ENCODE measurements around the gene ARL3.

ARL3 gene

GRCh38 chr10:102714621-102715455, 641 bp upstream of the ARL3 start, which contains the start of gene SFXN2:
TSS of gene SFXN2 (plus strand) at chr10:102714636. CDS start at chr10:102726637, 12,001 bp downstream.
- Histone ChIP-seq H3K4me3 (ENCODE audit: low read depth in 1 of 2, low read length in 2 of 2) (peak within 1 kb of the TSS; percentile 90 to 92), H3K9me3 (ENCODE audit: low read length) (no peaks in the 10 kb centered on the region), H3K9ac (ENCODE audit: low read length) (peak within 1 kb of the TSS; percentile 61), H3K27ac (ENCODE audit: low read depth, low read length) (peak within 1 kb of the TSS; percentile 89), H3K36me3 (ENCODE audit: insufficient read depth, low read length) (no peaks in the 10 kb centered on the region), H3K4me1 (ENCODE audit: insufficient read depth, low read length) (peaks cover 14% of the 10 kb centered on the region), H3K27me3 (ENCODE audit: control insufficient read depth in 1 of 2, insufficient read depth in 2 of 2, low read length in 2 of 2) (no peaks in the 10 kb centered on the region)

GRCh38 chr10:102713539-102713813, 721 bp downstream of the ARL3 start:
- Histone ChIP-seq H3K27me3 (ENCODE audit: control insufficient read depth in 1 of 2, insufficient read depth in 2 of 2, low read length in 2 of 2) (no peaks in the 10 kb centered on the region), H3K4me1 (ENCODE audit: insufficient read depth, low read length) (peaks cover 14% of the 10 kb centered on the region), H3K27ac (ENCODE audit: low read depth, low read length) (peak overlapping the region; percentile 89), H3K9me3 (ENCODE audit: low read length) (no peaks in the 10 kb centered on the region), H3K4me3 (ENCODE audit: low read depth in 1 of 2, low read length in 2 of 2) (peak overlapping the region; percentile 83 to 90), H3K36me3 (ENCODE audit: insufficient read depth, low read length) (no peaks in the 10 kb centered on the region), H3K9ac (ENCODE audit: low read length) (peak overlapping the region; percentile 61)

GRCh38 chr10:102712843-102713538, 1.2 kb downstream of the ARL3 start:
- Histone ChIP-seq H3K36me3 (ENCODE audit: insufficient read depth, low read length) (no peaks in the 10 kb centered on the region), H3K4me3 (ENCODE audit: low read depth in 1 of 2, low read length in 2 of 2) (peak overlapping the region; percentile 83 to 90), H3K27me3 (ENCODE audit: control insufficient read depth in 1 of 2, insufficient read depth in 2 of 2, low read length in 2 of 2) (no peaks in the 10 kb centered on the region), H3K9ac (ENCODE audit: low read length) (peak overlapping the region; percentile 61), H3K9me3 (ENCODE audit: low read length) (no peaks in the 10 kb centered on the region), H3K4me1 (ENCODE audit: insufficient read depth, low read length) (peaks cover 14% of the 10 kb centered on the region), H3K27ac (ENCODE audit: low read depth, low read length) (peak overlapping the region; percentile 89)

- Histone ChIP-seq H3K4me1 (ENCODE audit: insufficient read depth, low read length) (peaks cover 14% of the 10 kb centered on the region), H3K27me3 (ENCODE audit: control insufficient read depth in 1 of 2, insufficient read depth in 2 of 2, low read length in 2 of 2) (no peaks in the 10 kb centered on the region), H3K4me3 (ENCODE audit: low read depth in 1 of 2, low read length in 2 of 2) (no peak overlapping the region), H3K9ac (ENCODE audit: low read length) (no peak overlapping the region), H3K27ac (ENCODE audit: low read depth, low read length) (no peak overlapping the region), H3K9me3 (ENCODE audit: low read length) (no peaks in the 10 kb centered on the region), H3K36me3 (ENCODE audit: insufficient read depth, low read length) (no peaks in the 10 kb centered on the region)
Observed at GRCh38 chr10:102712089-102712488, 2.1 kb downstream of the ARL3 start.

GRCh38 chr10:102710609-102711008, 3.6 kb downstream of the ARL3 start:
- Histone ChIP-seq H3K9me3 (ENCODE audit: low read length) (no peaks in the 10 kb centered on the region), H3K27ac (ENCODE audit: low read depth, low read length) (no peak overlapping the region), H3K36me3 (ENCODE audit: insufficient read depth, low read length) (no peaks in the 10 kb centered on the region), H3K9ac (ENCODE audit: low read length) (no peak overlapping the region), H3K4me1 (ENCODE audit: insufficient read depth, low read length) (peaks cover 14% of the 10 kb centered on the region), H3K27me3 (ENCODE audit: control insufficient read depth in 1 of 2, insufficient read depth in 2 of 2, low read length in 2 of 2) (no peaks in the 10 kb centered on the region), H3K4me3 (ENCODE audit: low read depth in 1 of 2, low read length in 2 of 2) (no peak overlapping the region)

- H3K4me1 ChIP-seq (ENCODE audit: insufficient read depth, low read length): no peaks in the 10 kb centered on the region
Observed at GRCh38 chr10:102705531-102705930, 8.7 kb downstream of the ARL3 start.

GRCh38 chr10:102704915-102705314, 9.3 kb downstream of the ARL3 start:
- Histone ChIP-seq H3K4me1 (ENCODE audit: insufficient read depth, low read length) (no peaks in the 10 kb centered on the region), H3K9me3 (ENCODE audit: low read length) (no peaks in the 10 kb centered on the region), H3K27ac (ENCODE audit: low read depth, low read length) (no peak overlapping the region), H3K36me3 (ENCODE audit: insufficient read depth, low read length) (no peaks in the 10 kb centered on the region), H3K27me3 (ENCODE audit: control insufficient read depth in 1 of 2, insufficient read depth in 2 of 2, low read length in 2 of 2) (no peaks in the 10 kb centered on the region), H3K4me3 (ENCODE audit: low read depth in 1 of 2, low read length in 2 of 2) (no peak overlapping the region), H3K9ac (ENCODE audit: low read length) (no peak overlapping the region)

More at GRCh38 chr10:102705531-102705930, 8.7 kb downstream of the ARL3 start:
- Histone ChIP-seq H3K27me3 (ENCODE audit: control insufficient read depth in 1 of 2, insufficient read depth in 2 of 2, low read length in 2 of 2) (no peaks in the 10 kb centered on the region), H3K4me3 (ENCODE audit: low read depth in 1 of 2, low read length in 2 of 2) (no peak overlapping the region), H3K9me3 (ENCODE audit: low read length) (no peaks in the 10 kb centered on the region), H3K27ac (ENCODE audit: low read depth, low read length) (no peak overlapping the region), H3K9ac (ENCODE audit: low read length) (no peak overlapping the region), H3K36me3 (ENCODE audit: insufficient read depth, low read length) (no peaks in the 10 kb centered on the region)

- H3K4me1 ChIP-seq (ENCODE audit: insufficient read depth, low read length): no peaks in the 10 kb centered on the region
- H3K9ac ChIP-seq (ENCODE audit: low read length): no peak overlapping the region
- no peaks in the 10 kb centered on the region for H3K9me3 ChIP-seq (ENCODE audit: low read length)
- no peaks in the 10 kb centered on the region for H3K27me3 ChIP-seq (ENCODE audit: control insufficient read depth in 1 of 2, insufficient read depth in 2 of 2, low read length in 2 of 2)
- H3K27ac ChIP-seq (ENCODE audit: low read depth, low read length): no peak overlapping the region
- no peak overlapping the region for H3K4me3 ChIP-seq (ENCODE audit: low read depth in 1 of 2, low read length in 2 of 2)
- H3K36me3 ChIP-seq (ENCODE audit: insufficient read depth, low read length): peaks cover 15% of the 10 kb centered on the region
Observed at GRCh38 chr10:102702742-102703141, 11.5 kb downstream of the ARL3 start.

- H3K9me3 ChIP-seq (ENCODE audit: low read length): no peaks in the 10 kb centered on the region
- no peaks in the 10 kb centered on the region for H3K4me1 ChIP-seq (ENCODE audit: insufficient read depth, low read length)
- H3K9ac ChIP-seq (ENCODE audit: low read length): no peak overlapping the region
- H3K4me3 ChIP-seq (ENCODE audit: low read depth in 1 of 2, low read length in 2 of 2): no peak overlapping the region
- no peak overlapping the region for H3K27ac ChIP-seq (ENCODE audit: low read depth, low read length)
- H3K27me3 ChIP-seq (ENCODE audit: control insufficient read depth in 1 of 2, insufficient read depth in 2 of 2, low read length in 2 of 2): no peaks in the 10 kb centered on the region
- peaks cover 22% of the 10 kb centered on the region for H3K36me3 ChIP-seq (ENCODE audit: insufficient read depth, low read length)
Observed at GRCh38 chr10:102701796-102702195, 12.4 kb downstream of the ARL3 start.

GRCh38 chr10:102701272-102701671, 12.9 kb downstream of the ARL3 start:
- Histone ChIP-seq H3K4me1 (ENCODE audit: insufficient read depth, low read length) (no peaks in the 10 kb centered on the region), H3K4me3 (ENCODE audit: low read depth in 1 of 2, low read length in 2 of 2) (no peak overlapping the region), H3K27ac (ENCODE audit: low read depth, low read length) (no peak overlapping the region), H3K9me3 (ENCODE audit: low read length) (no peaks in the 10 kb centered on the region), H3K9ac (ENCODE audit: low read length) (no peak overlapping the region), H3K27me3 (ENCODE audit: control insufficient read depth in 1 of 2, insufficient read depth in 2 of 2, low read length in 2 of 2) (no peaks in the 10 kb centered on the region), H3K36me3 (ENCODE audit: insufficient read depth, low read length) (peaks cover 27% of the 10 kb centered on the region)

- H3K9me3 ChIP-seq (ENCODE audit: low read length): no peaks in the 10 kb centered on the region
- H3K4me1 ChIP-seq (ENCODE audit: insufficient read depth, low read length): no peaks in the 10 kb centered on the region
- H3K36me3 ChIP-seq (ENCODE audit: insufficient read depth, low read length): peaks cover 28% of the 10 kb centered on the region
- H3K27me3 ChIP-seq (ENCODE audit: control insufficient read depth in 1 of 2, insufficient read depth in 2 of 2, low read length in 2 of 2): no peaks in the 10 kb centered on the region
- no peak overlapping the region for H3K4me3 ChIP-seq (ENCODE audit: low read depth in 1 of 2, low read length in 2 of 2)
- no peak overlapping the region for H3K9ac ChIP-seq (ENCODE audit: low read length)
- H3K27ac ChIP-seq (ENCODE audit: low read depth, low read length): no peak overlapping the region
Observed at GRCh38 chr10:102698894-102699293, 15.3 kb downstream of the ARL3 start.
